GM12892 (cell line): ENCODE results near the gene SAP25.

Experiments used
- POLR2A ChIP-seq: IDR thresholded peaks from 2 replicates; pipeline ENCODE4 v1.6.1; 2011; ENCODE audit warnings: low read depth, low read length, control low read depth
- POLR2AphosphoS5 ChIP-seq: IDR thresholded peaks from 2 replicates; pipeline ENCODE4 v1.6.1; 2011; ENCODE audit warnings: low read depth, low read length, control low read depth

DNA sequence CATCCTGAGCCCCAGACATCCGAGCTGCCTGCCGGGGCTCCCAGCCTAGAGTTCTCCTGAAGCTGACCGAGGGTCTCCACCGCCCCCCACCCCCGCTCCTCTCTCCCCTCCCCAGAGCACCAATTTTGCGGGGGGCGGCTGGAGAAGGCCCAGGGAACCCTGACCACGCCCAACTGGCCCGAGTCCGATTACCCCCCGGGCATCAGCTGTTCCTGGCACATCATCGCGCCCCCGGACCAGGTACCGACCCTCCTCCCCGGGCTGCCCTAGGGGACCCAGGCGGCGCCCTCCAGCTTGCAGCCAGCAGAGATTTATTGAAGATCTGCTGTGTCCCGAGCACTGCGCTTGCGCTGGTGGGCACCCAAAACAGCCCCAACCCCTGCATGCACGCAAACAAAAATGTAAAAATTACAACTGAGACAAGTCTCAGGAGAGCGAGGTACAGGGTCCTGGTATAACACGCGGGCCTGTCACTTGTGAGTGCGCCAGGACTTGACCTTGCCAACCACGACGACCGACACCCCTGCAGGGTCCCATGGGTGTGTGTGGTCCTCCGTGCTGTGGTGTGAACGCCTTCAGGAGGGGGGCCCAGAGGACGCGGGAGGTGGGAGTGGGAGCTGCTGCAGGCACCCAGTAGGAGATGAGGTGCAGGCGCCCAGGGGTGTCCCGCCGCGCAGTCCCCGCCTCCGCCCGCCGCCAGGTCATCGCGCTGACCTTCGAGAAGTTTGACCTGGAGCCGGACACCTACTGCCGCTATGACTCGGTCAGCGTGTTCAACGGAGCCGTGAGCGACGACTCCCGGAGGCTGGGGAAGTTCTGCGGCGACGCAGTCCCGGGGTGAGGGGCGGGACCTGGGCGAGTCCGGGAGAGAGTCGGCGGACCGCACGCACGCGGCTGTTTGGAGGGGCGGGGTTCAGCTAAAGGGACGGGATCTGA is 31.5 kb upstream of the SAP25 start:
- TF ChIP-seq POLR2AphosphoS5 (no peak), POLR2A (no peak)
